Stimulated activated naive B cell treated with anti-CD40 and anti-IgM and Interleukin-4, amounts not matched to agents 10 μg/mL and 1 μg/mL and 100 μg/mL, for 72 hours (primary cell): ENCODE measurements around the gene DEFB124.

Experiments
- ATAC-seq, 2 donors: fragments of 150-1000 bp; cut with Tn5 transposase; replicated peaks; 2 replicates each; pipeline ENCODE4 v1.10.0; 2021; ENCODE audit warnings: moderate library complexity in 1 of 2
- DNase-seq: peaks from one replicate; pipeline ENCODE4 v3.0.0; 2021
- H3K27ac Mint-ChIP-seq: one replicate; pipeline ENCODE4 v1.8.0; 2022; ENCODE audit warnings: mild to moderate bottlenecking, mixed read lengths
- H3K27me3 Mint-ChIP-seq, 2 donors: one replicate each; pipeline ENCODE4 v1.8.0; 2022; ENCODE audit warnings: mixed read lengths in 2 of 2
- H3K36me3 Mint-ChIP-seq, 2 donors: one replicate each; pipeline ENCODE4 v1.8.0; 2022; ENCODE audit warnings: mixed read lengths in 2 of 2, mild to moderate bottlenecking in 1 of 2
- H3K4me1 Mint-ChIP-seq, 2 donors: one replicate each; pipeline ENCODE4 v1.8.0; 2022; ENCODE audit warnings: mixed read lengths in 2 of 2, mild to moderate bottlenecking in 1 of 2
- H3K4me3 Mint-ChIP-seq, 2 donors: one replicate each; pipeline ENCODE4 v1.8.0; 2022; ENCODE audit warnings: mild to moderate bottlenecking in 2 of 2, mixed read lengths in 2 of 2, moderate library complexity in 1 of 2
- H3K9me3 Mint-ChIP-seq, 2 donors: one replicate each; pipeline ENCODE4 v1.8.0; 2022; ENCODE audit warnings: mixed read lengths in 2 of 2, mild to moderate bottlenecking in 1 of 2

DEFB124 gene

DNA sequence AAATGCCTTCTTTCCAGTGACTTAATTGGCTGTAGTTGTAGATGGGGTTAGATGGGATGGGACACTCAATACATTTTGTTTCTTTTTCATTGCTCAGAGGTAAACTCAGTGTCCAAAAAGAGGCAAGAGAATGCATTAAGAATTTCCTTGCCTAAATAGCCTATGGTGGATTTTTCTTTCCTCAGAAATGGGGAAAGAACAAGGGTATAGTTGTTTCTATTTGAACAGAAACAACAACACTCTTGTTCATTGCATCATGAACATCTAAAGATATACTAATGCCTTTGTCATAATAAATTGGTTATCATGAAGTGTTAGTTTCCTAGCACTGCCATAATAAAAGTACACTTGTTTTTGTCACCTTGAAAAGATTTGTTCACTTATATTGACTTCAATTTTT is 49.1 kb downstream of the DEFB124 start:
- no peak for ATAC-seq
- no peak for DNase-seq
- peaks cover 0 to 1% of the 10 kb centered on the region in 2 donors for H3K9me3 Mint-ChIP-seq
- H3K36me3 Mint-ChIP-seq, result no peaks in the 10 kb centered on the region
- peaks cover 7 to 8% of the 10 kb centered on the region in 2 donors for H3K27me3 Mint-ChIP-seq
- H3K4me1 Mint-ChIP-seq, result no peaks in the 10 kb centered on the region
- no peak overlapping the region for H3K4me3 Mint-ChIP-seq
- H3K27ac Mint-ChIP-seq, result no peak overlapping the region

GRCh38 chr20:31418307-31418706 is 56.6 kb downstream of the DEFB124 start:
- ATAC-seq (no peak), DNase-seq (no peak)
- Mint-ChIP-seq H3K9me3 (peaks cover 2 to 5% of the 10 kb centered on the region in 2 donors), H3K36me3 (no peaks in the 10 kb centered on the region), H3K27me3 (peaks cover 6 to 7% of the 10 kb centered on the region in 2 donors), H3K27ac (no peak overlapping the region), H3K4me1 (no peaks in the 10 kb centered on the region), H3K4me3 (no peak overlapping the region)

GRCh38 chr20:31415653-31416052 is 59.3 kb downstream of the DEFB124 start:
- peaks cover 2 to 5% of the 10 kb centered on the region in 2 donors for H3K9me3 Mint-ChIP-seq
- no peaks in the 10 kb centered on the region for H3K36me3 Mint-ChIP-seq
- DNase-seq (no peak), ATAC-seq (no peak)
- no peak overlapping the region for H3K4me3 Mint-ChIP-seq
- H3K27ac Mint-ChIP-seq, result no peak overlapping the region
- no peaks in the 10 kb centered on the region for H3K4me1 Mint-ChIP-seq
- peaks cover 6 to 7% of the 10 kb centered on the region in 2 donors for H3K27me3 Mint-ChIP-seq
